Stomach (tissue), 9 donors: ENCODE data around the gene CIAO2B. TPM values are rescaled to one million over a fixed set of nuclear protein-coding genes. Genes with fewer than 3 reads are reported as not detected.
A peak's percentile ranks its signal among the peaks of the same experiment; 100 is the strongest.

Experiments used
- DNase-seq, 2 donors: peaks; one replicate each; pipeline versions ENCODE4 v3.0.0 to v3.0.0-alpha.2; 2013 to 2019
- H3K27ac ChIP-seq, 5 donors: fragments of 200-600 bp in 4 of 5; sonication (generic) in 4 of 5; one replicate each; pipeline ENCODE4 v1.5.1; 2013 to 2019; ENCODE audit warnings: mild to moderate bottlenecking in 1 of 5, moderate library complexity in 1 of 5
- H3K27me3 ChIP-seq, 3 donors: fragments of 200-600 bp; sonication (generic); one replicate each; pipeline ENCODE4 v1.5.1; 2017 to 2019; ENCODE audit warnings: mixed run types in 1 of 3
- H3K36me3 ChIP-seq, 4 donors: fragments of 200-600 bp; sonication (generic); 1 replicate in 3 of 4; 2 replicates in 1 of 4; pipeline ENCODE4 v1.5.1; 2016 to 2019
- H3K4me1 ChIP-seq, 4 donors: fragments of 200-600 bp; sonication (generic); one replicate each; pipeline ENCODE4 v1.5.1; 2016 to 2019
- H3K4me3 ChIP-seq, 4 donors: fragments of 200-600 bp; sonication (generic) in 3 of 4; one replicate each; pipeline ENCODE4 v1.5.1; 2016 to 2019; ENCODE audit warnings: mild to moderate bottlenecking in 1 of 4
- H3K9me3 ChIP-seq, 4 donors: fragments of 200-600 bp; sonication (generic); one replicate each; pipeline ENCODE4 v1.5.1; 2016 to 2019
- CTCF ChIP-seq, 7 experiments: fragments of 450-650 bp in 4 of 7; fragments of 200-600 bp in 3 of 7; sonication (generic) in 3 of 7; IDR thresholded peaks; one replicate each; pipeline ENCODE4 v1.5.1; 2016 to 2019; ENCODE audit warnings: antibody characterized with exemption in 7 of 7, control low read depth in 2 of 7, mild to moderate bottlenecking in 1 of 7
- EP300 ChIP-seq: sonication (generic); formaldehyde crosslinking; IDR thresholded peaks from one replicate; pipeline ENCODE4 v1.6.1; 2017; ENCODE audit warnings: antibody characterized with exemption
- POLR2A ChIP-seq, 4 donors: fragments of 450-650 bp; IDR thresholded peaks; one replicate each; pipeline ENCODE4 v1.6.1; 2016; ENCODE audit warnings: antibody characterized with exemption in 4 of 4, control low read depth in 2 of 4, mild to moderate bottlenecking in 1 of 4, moderate library complexity in 1 of 4
- POLR2AphosphoS5 ChIP-seq, 3 donors: sonication (generic); formaldehyde crosslinking; IDR thresholded peaks; one replicate each; pipeline ENCODE4 v1.6.1; 2016; ENCODE audit warnings: antibody characterized with exemption in 3 of 3
- WGBS, 5 donors: extraction: QIAGEN DNeasy Blood & Tissue Kit in 3 of 5; methylation state at CpG; one replicate each; pipeline versions ENCODE4 v1.1.5 to v1.1.7; 2013 to 2018; 5-methylcytosine and 5-hydroxymethylcytosine counted together
- intact Hi-C: fragments of 100-400 bp; cut with DNase I; formaldehyde crosslinking; loops from one replicate; pipeline ENCODE4 v1.15.1; 2023; ENCODE audit warnings: low total_unique reads
- polyA plus RNA-seq, 3 donors: library from polyadenylated mRNA; stranded (reverse); fragments of 200-250 nt; gene quantifications; one replicate each; pipeline ENCODE4 v1.2.3, GENCODE V29; 2013
- total RNA-seq, 5 donors: library from RNA; depleted of rRNA; stranded (reverse); fragments of >200 nt; gene quantifications; one replicate each; pipeline versions ENCODE4 v1.1.0 to v1.2.3, GENCODE V29; 2014 to 2016
- donor health status: healthy with polysubstance abuse.
- donor health status: Bipolar disorder and iron deficiency.
- donor health status: healthy.

Gene CIAO2B
- total and polyA plus RNA-seq, 8 donors = 4.3 to 176 (median 76.1) TPM

GRCh38 chr16:66925322-66925840 is 8.8 kb downstream of the CIAO2B start, which contains the start of gene RRAD:
RRAD (minus strand) TSS chr16:66925535; CDS start chr16:66925179, 356 bp downstream.
- intact Hi-C loops = no loop called here
- peaks cover 13 to 76% (median 40%) of the 10 kb centered on the region in 4 donors for H3K4me1 ChIP-seq
- DNase-seq = peak in 1 of 2 donors; percentile 65
- H3K27me3 ChIP-seq = peaks cover 0 to 52% (median 24%) of the 10 kb centered on the region in 3 donors
- WGBS, 5 donors = 2 to 7% (median 5%) methylated on average over 18 to 42 of the region's 42 CpGs
- H3K36me3 ChIP-seq = peaks cover 0 to 8% (median 0%) of the 10 kb centered on the region in 4 donors
- TF ChIP-seq EP300 (no peak), POLR2A (IDR thresholded peaks at IDR 0.05) (no peak), CTCF (IDR thresholded peaks at IDR 0.05) (no peak), POLR2AphosphoS5 (IDR thresholded peaks at IDR 0.05) (peak in 2 of 3 donors; percentile 29 to 65)
- H3K4me3 ChIP-seq = peak within 1 kb of the TSS; percentile 56 to 62 (median 60)
- no peaks in the 10 kb centered on the region for H3K9me3 ChIP-seq
- peak within 1 kb of the TSS; percentile 4 to 84 (median 79) for H3K27ac ChIP-seq

GRCh38 chr16:66924527-66925321 is 9.5 kb downstream of the CIAO2B start:
- H3K4me3 ChIP-seq = peak overlapping the region; percentile 56 to 62 (median 60)
- H3K4me1 ChIP-seq = peaks cover 13 to 74% (median 43%) of the 10 kb centered on the region in 4 donors
- WGBS, 5 donors = 8 to 23% (median 10%) methylated on average over 23 to 72 of the region's 72 CpGs
- intact Hi-C loops = no loop called here
- peak; percentile 49 to 73 for DNase-seq
- peak overlapping the region; percentile 4 to 84 (median 79) for H3K27ac ChIP-seq
- TF ChIP-seq CTCF (IDR thresholded peaks at IDR 0.05) (peak in 3 of 7 experiments; percentile 17 to 51 (median 30)), POLR2A (IDR thresholded peaks at IDR 0.05) (no peak), EP300 (no peak)
- H3K36me3 ChIP-seq = peaks cover 0 to 8% (median 0%) of the 10 kb centered on the region in 4 donors
- H3K9me3 ChIP-seq = no peaks in the 10 kb centered on the region
- H3K27me3 ChIP-seq = peaks cover 0 to 52% (median 24%) of the 10 kb centered on the region in 3 donors

- no peak for DNase-seq
- H3K9me3 ChIP-seq = no peaks in the 10 kb centered on the region
- peak overlapping the region in 4 of 5 donors; percentile 25 to 84 (median 80) for H3K27ac ChIP-seq
- H3K4me1 ChIP-seq = peaks cover 13 to 82% (median 49%) of the 10 kb centered on the region in 4 donors
- WGBS, 5 donors = 42 to 71% (median 62%) methylated on average over 3 of the region's 3 CpGs
- peak overlapping the region; percentile 56 to 62 (median 60) for H3K4me3 ChIP-seq
- intact Hi-C loops = no loop called here
- peaks cover 0 to 8% (median 0%) of the 10 kb centered on the region in 4 donors for H3K36me3 ChIP-seq
- peaks cover 0 to 52% (median 24%) of the 10 kb centered on the region in 3 donors for H3K27me3 ChIP-seq
- TF ChIP-seq EP300 (no peak), POLR2A (IDR thresholded peaks at IDR 0.05) (no peak), CTCF (IDR thresholded peaks at IDR 0.05) (no peak), POLR2AphosphoS5 (IDR thresholded peaks at IDR 0.05) (no peak)
Measured at GRCh38 chr16:66923866-66924265, 10.3 kb downstream of the CIAO2B start.

- H3K27ac ChIP-seq = peak overlapping the region in 4 of 5 donors; percentile 38 to 84 (median 71)
- intact Hi-C loops = no loop called here
Measured at GRCh38 chr16:66923247-66923731, 10.9 kb downstream of the CIAO2B start.

More at GRCh38 chr16:66923247-66923731, 10.9 kb downstream of the CIAO2B start:
- 49 to 79% (median 67%) methylated on average over 8 to 18 of the region's 18 CpGs for WGBS, 5 donors
- Histone ChIP-seq H3K36me3 (peaks cover 0 to 8% (median 0%) of the 10 kb centered on the region in 4 donors), H3K4me1 (peaks cover 13 to 84% (median 51%) of the 10 kb centered on the region in 4 donors), H3K27me3 (peaks cover 0 to 52% (median 24%) of the 10 kb centered on the region in 3 donors), H3K9me3 (no peaks in the 10 kb centered on the region), H3K4me3 (peak overlapping the region; percentile 56 to 62 (median 60))
- DNase-seq = peak in 1 of 2 donors; percentile 67
- TF ChIP-seq POLR2AphosphoS5 (IDR thresholded peaks at IDR 0.05) = peak in 2 of 3 donors; percentile 11 to 38
- no peak for TF ChIP-seq EP300
